A549 (cell line): ENCODE measurements around the gene NPSR1.
"Not testable (repeated sequence)": the region's sequence is repeated elsewhere in the genome, so short reads cannot be mapped to it uniquely, and the experiment has no call there.

Experiments used
- BHLHE40 ChIP-seq: IDR thresholded peaks from 2 replicates; pipeline ENCODE4 v1.6.1; 2012; ENCODE audit warnings: low read depth, low read length, inconsistent platforms
- CTCF ChIP-seq: fragments of >200 bp; sonication (Bioruptor Twin); formaldehyde crosslinking; IDR thresholded peaks from 3 replicates; pipeline ENCODE4 v1.5.1; 2016
- EHF ChIP-seq: fragments of 250-450 bp; sonication (Bioruptor Pico); IDR thresholded peaks from 2 replicates; pipeline ENCODE4 v1.5.0; 2020; ENCODE audit warnings: mild to moderate bottlenecking

GRCh38 chr7:34874329-34874728 is 216.3 kb downstream of the NPSR1 start:
- TF ChIP-seq CTCF; EHF (CRISPR knock-in tag); BHLHE40: not testable (repeated sequence)
